H9 (cell line): Measurements from ENCODE around the gene SUMO1. TPM values are rescaled to one million over a fixed set of nuclear protein-coding genes. Genes with fewer than 3 reads are reported as not detected.
A peak's percentile ranks its signal among the peaks of the same experiment; 100 is the strongest.

ENCODE experiments used
- DNase-seq: peaks from one replicate; pipeline ENCODE4 v3.0.0-alpha.2; 2017
- H2AFZ ChIP-seq: one replicate; pipeline ENCODE4 v1.6.1; 2013; ENCODE audit warnings: mild to moderate bottlenecking, low read length, control low read depth, moderate library complexity
- H2AK5ac ChIP-seq: 2 replicates; pipeline ENCODE4 v1.6.1; 2013; ENCODE audit warnings: low read length, control low read depth, mixed read lengths; ENCODE audit not compliant: insufficient read length
- H2BK120ac ChIP-seq: one replicate; pipeline ENCODE4 v1.6.1; 2013; ENCODE audit warnings: low read depth, mild to moderate bottlenecking, low read length, control low read depth, inconsistent platforms; ENCODE audit not compliant: poor library complexity, severe bottlenecking
- H2BK12ac ChIP-seq: 2 replicates; pipeline ENCODE4 v1.6.1; 2013; ENCODE audit warnings: low read length, control low read depth, mixed read lengths, low read depth; ENCODE audit not compliant: insufficient read length
- H2BK15ac ChIP-seq: 2 replicates; pipeline ENCODE4 v1.6.1; 2013; ENCODE audit warnings: low read depth, low read length, control low read depth
- H2BK20ac ChIP-seq: one replicate; pipeline ENCODE4 v1.6.1; 2013; ENCODE audit warnings: low read depth, mild to moderate bottlenecking, low read length, control low read depth, inconsistent platforms; ENCODE audit not compliant: poor library complexity, severe bottlenecking
- H2BK5ac ChIP-seq: 2 replicates; pipeline ENCODE4 v1.6.1; 2013; ENCODE audit warnings: low read length, control low read depth, mixed read lengths; ENCODE audit not compliant: insufficient read length
- H3K14ac ChIP-seq: 2 replicates; pipeline ENCODE4 v1.6.1; 2013; ENCODE audit warnings: low read length, control low read depth; ENCODE audit not compliant: insufficient read depth
- H3K18ac ChIP-seq: 2 replicates; pipeline ENCODE4 v1.6.1; 2013; ENCODE audit warnings: low read depth, mild to moderate bottlenecking, mixed read lengths, low read length, control low read depth; ENCODE audit not compliant: insufficient read length
- H3K23ac ChIP-seq: 2 replicates; pipeline ENCODE4 v1.6.1; 2013; ENCODE audit warnings: low read length, control low read depth, mixed read lengths, low read depth; ENCODE audit not compliant: insufficient read length
- H3K23me2 ChIP-seq: 2 replicates; pipeline ENCODE4 v1.6.1; 2013; ENCODE audit warnings: low read depth, mild to moderate bottlenecking, mixed read lengths, low read length, control low read depth; ENCODE audit not compliant: insufficient read length, poor library complexity, severe bottlenecking
- H3K27ac ChIP-seq: 2 replicates; pipeline ENCODE4 v1.5.1; 2013; ENCODE audit warnings: low read length, control low read depth, mixed read lengths, low read depth; ENCODE audit not compliant: insufficient read length
- H3K27me3 ChIP-seq: 2 replicates; pipeline ENCODE4 v1.6.1; 2013; ENCODE audit warnings: low read length, control low read depth, inconsistent platforms; ENCODE audit not compliant: insufficient read depth
- H3K4ac ChIP-seq: 2 replicates; pipeline ENCODE4 v1.6.1; 2013; ENCODE audit warnings: low read depth, mild to moderate bottlenecking, control low read depth, inconsistent platforms, low read length, moderate library complexity
- H3K4me1 ChIP-seq: 2 replicates; pipeline ENCODE4 v1.6.1; 2013; ENCODE audit warnings: low read length, control low read depth, inconsistent platforms; ENCODE audit not compliant: insufficient read depth
- H3K4me2 ChIP-seq: 2 replicates; pipeline ENCODE4 v1.6.1; 2013; ENCODE audit warnings: low read length, control low read depth, mixed read lengths; ENCODE audit not compliant: insufficient read length, insufficient read depth
- H3K56ac ChIP-seq: 2 replicates; pipeline ENCODE4 v1.6.1; 2013; ENCODE audit warnings: low read depth, mild to moderate bottlenecking, mixed read lengths, low read length, control low read depth; ENCODE audit not compliant: insufficient read length
- H3K79me1 ChIP-seq: 2 replicates; pipeline ENCODE4 v1.6.1; 2013; ENCODE audit warnings: low read depth, mild to moderate bottlenecking, moderate library complexity, low read length, control low read depth, inconsistent platforms; ENCODE audit not compliant: insufficient read depth, poor library complexity, severe bottlenecking
- H3K79me2 ChIP-seq: 2 replicates; pipeline ENCODE4 v1.6.1; 2013; ENCODE audit warnings: low read length, control low read depth, inconsistent platforms; ENCODE audit not compliant: insufficient read depth
- H3K9ac ChIP-seq: 2 replicates; pipeline ENCODE4 v1.6.1; 2013; ENCODE audit warnings: low read length, control low read depth, mixed read lengths; ENCODE audit not compliant: insufficient read length; ENCODE audit errors: extremely low read depth
- H3K9me3 ChIP-seq: one replicate; pipeline ENCODE4 v1.6.1; 2013; ENCODE audit warnings: low read depth, low read length, inconsistent platforms; ENCODE audit not compliant: control insufficient read depth
- H3T11ph ChIP-seq: one replicate; pipeline ENCODE4 v1.6.1; 2013; ENCODE audit warnings: mild to moderate bottlenecking, low read length, control low read depth, inconsistent platforms
- H4K20me1 ChIP-seq: one replicate; pipeline ENCODE4 v1.6.1; 2013; ENCODE audit not compliant: control insufficient read depth, insufficient read length, insufficient read depth
- H4K5ac ChIP-seq: 2 replicates; pipeline ENCODE4 v1.6.1; 2013; ENCODE audit warnings: low read depth, mild to moderate bottlenecking, mixed read lengths, low read length, control low read depth; ENCODE audit not compliant: insufficient read length
- H4K8ac ChIP-seq: replicated peaks from 2 replicates; pipeline ENCODE4 v1.6.1; 2013; ENCODE audit warnings: low read length, control low read depth, mixed read lengths, low read depth; ENCODE audit not compliant: insufficient read length
- H4K91ac ChIP-seq: 2 replicates; pipeline ENCODE4 v1.6.1; 2013; ENCODE audit warnings: low read depth, mild to moderate bottlenecking, moderate library complexity, mixed read lengths, low read length, control low read depth; ENCODE audit not compliant: insufficient read length
- H3K27ac Mint-ChIP-seq, 3 experiments: 2 replicates in 2 of 3; 3 replicates in 1 of 3; pipeline ENCODE4 v1.8.0; 2020 to 2021; ENCODE audit warnings: mixed read lengths in 3 of 3, mild to moderate bottlenecking in 1 of 3, moderate library complexity in 1 of 3
- H3K27me3 Mint-ChIP-seq: 2 replicates; pipeline ENCODE4 v1.8.0; 2021; ENCODE audit warnings: low read depth, mild to moderate bottlenecking, moderate library complexity, mixed read lengths
- H3K36me3 Mint-ChIP-seq, 3 experiments: 2 replicates in 2 of 3; 3 replicates in 1 of 3; pipeline ENCODE4 v1.8.0; 2020 to 2021; ENCODE audit warnings: low read depth in 3 of 3, mixed read lengths in 3 of 3; ENCODE audit not compliant: insufficient read depth in 1 of 3
- H3K4me1 Mint-ChIP-seq, 2 experiments: 2 replicates each; pipeline ENCODE4 v1.8.0; 2020; ENCODE audit warnings: mixed read lengths in 2 of 2
- H3K4me3 Mint-ChIP-seq, 2 experiments: 2 replicates in 1 of 2; 3 replicates in 1 of 2; pipeline ENCODE4 v1.8.0; 2020 to 2021; ENCODE audit warnings: mild to moderate bottlenecking in 2 of 2, mixed read lengths in 2 of 2, moderate library complexity in 1 of 2
- H3K9me3 Mint-ChIP-seq, 2 experiments: 2 replicates in 1 of 2; 3 replicates in 1 of 2; pipeline ENCODE4 v1.8.0; 2020; ENCODE audit warnings: mild to moderate bottlenecking in 2 of 2, mixed read lengths in 2 of 2, moderate library complexity in 1 of 2
- WGBS: extraction: QIAGEN DNeasy Blood & Tissue Kit; methylation state at CpG from one replicate; pipeline ENCODE4 v1.1.7; 2013; ENCODE audit warnings: missing lambda C conversion rate, low lambda C conversion rate, mixed read lengths; ENCODE audit not compliant: insufficient read length; ENCODE audit errors: extremely low coverage; 5-methylcytosine and 5-hydroxymethylcytosine counted together
- total RNA-seq: library from RNA; stranded (reverse); gene quantifications from 2 replicates; pipeline ENCODE4 v1.2.1, GENCODE V29; 2021
- TF ChIP-seq, protein P1 (sequence below): fragments of 200-600 bp; sonication (generic); conservative IDR thresholded peaks from 3 replicates; pipeline ENCODE4 v1.8.0; 2021; ENCODE audit warnings: antibody characterized with exemption, mild to moderate bottlenecking

The SUMO1 gene
- total RNA-seq, 1 experiment from 2014 or later: 206 TPM

DNA sequence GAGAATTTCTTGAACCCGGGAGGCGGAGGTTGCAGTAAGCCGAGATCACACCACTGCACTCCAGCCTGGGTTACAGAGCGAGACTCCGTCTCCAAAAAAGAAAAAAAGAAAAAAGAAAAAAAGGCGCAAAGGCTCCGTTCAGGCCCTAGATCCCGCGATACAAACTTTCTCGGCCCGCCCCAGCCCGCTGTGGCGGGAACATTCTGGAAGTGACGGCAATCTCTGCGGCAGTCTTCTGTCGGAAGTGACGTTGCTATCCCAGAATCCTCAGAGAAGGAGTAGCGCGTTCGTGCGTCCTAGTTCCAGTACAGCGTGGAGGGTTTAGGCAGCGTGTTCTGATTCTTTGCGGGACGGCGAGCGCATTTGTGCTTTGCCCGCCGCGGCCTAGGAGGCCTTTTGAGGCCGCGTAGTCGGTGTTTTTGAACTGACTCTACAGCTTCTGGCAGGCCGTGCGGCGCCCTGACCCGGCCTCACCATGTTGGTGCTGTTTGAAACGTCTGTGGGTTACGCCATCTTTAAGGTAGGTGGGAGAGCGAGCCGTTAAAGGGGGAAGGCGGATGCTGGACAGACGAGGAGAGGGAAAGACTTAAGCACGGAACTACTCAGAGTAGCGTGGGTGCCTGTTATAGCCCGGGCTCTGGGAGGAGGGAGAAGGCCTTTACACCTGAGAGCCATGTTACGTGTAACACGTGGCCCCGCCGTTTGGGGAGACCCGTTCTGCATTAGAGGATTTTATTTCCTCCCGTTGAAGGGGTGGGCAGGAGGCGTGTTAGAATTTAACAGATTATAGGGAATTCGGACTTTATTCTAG lies 27.3 kb upstream of the SUMO1 start, which contains the start of gene NOP58:
Gene NOP58 (plus strand): TSS at position 297 of the 811 bp plus-strand sequence. CDS start 179 bp downstream, at position 476.
- H2AK5ac ChIP-seq: no peak within 1 kb of the TSS
- H2BK20ac ChIP-seq: no peak within 1 kb of the TSS
- H3K27ac ChIP-seq: peak within 1 kb of the TSS; percentile 81
- H2BK120ac ChIP-seq: peak within 1 kb of the TSS; percentile 98
- TF ChIP-seq, protein P1, sequence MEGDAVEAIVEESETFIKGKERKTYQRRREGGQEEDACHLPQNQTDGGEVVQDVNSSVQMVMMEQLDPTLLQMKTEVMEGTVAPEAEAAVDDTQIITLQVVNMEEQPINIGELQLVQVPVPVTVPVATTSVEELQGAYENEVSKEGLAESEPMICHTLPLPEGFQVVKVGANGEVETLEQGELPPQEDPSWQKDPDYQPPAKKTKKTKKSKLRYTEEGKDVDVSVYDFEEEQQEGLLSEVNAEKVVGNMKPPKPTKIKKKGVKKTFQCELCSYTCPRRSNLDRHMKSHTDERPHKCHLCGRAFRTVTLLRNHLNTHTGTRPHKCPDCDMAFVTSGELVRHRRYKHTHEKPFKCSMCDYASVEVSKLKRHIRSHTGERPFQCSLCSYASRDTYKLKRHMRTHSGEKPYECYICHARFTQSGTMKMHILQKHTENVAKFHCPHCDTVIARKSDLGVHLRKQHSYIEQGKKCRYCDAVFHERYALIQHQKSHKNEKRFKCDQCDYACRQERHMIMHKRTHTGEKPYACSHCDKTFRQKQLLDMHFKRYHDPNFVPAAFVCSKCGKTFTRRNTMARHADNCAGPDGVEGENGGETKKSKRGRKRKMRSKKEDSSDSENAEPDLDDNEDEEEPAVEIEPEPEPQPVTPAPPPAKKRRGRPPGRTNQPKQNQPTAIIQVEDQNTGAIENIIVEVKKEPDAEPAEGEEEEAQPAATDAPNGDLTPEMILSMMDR: no peak
- H3T11ph ChIP-seq: no peak within 1 kb of the TSS
- H4K91ac ChIP-seq: peak within 1 kb of the TSS; percentile 95
- H3K9ac ChIP-seq: peak within 1 kb of the TSS; percentile 100
- Mint-ChIP-seq H3K4me3 (peak within 1 kb of the TSS in 1 of 2 experiments; percentile 68; a peak in 3 of 5 replicates), H3K9me3 (no peaks in the 10 kb centered on the region), H3K4me1 (peaks cover 10 to 14% of the 10 kb centered on the region in 2 experiments; a peak in 3 of 4 replicates), H3K27me3 (no peaks in the 10 kb centered on the region), H3K36me3 (peaks cover 0 to 5% (median 0%) of the 10 kb centered on the region in 3 experiments; a peak in 3 of 7 replicates), H3K27ac (peak within 1 kb of the TSS in 1 of 3 experiments; percentile 86; a peak in 2 of 7 replicates)
- H3K56ac ChIP-seq: peak within 1 kb of the TSS; percentile 97
- peak within 1 kb of the TSS; percentile 99 for H2BK5ac ChIP-seq
- H3K4ac ChIP-seq: peak within 1 kb of the TSS; percentile 36; the same call in 1 of the 2 replicates
- H3K79me2 ChIP-seq: peaks cover 48% of the 10 kb centered on the region
- peak within 1 kb of the TSS; percentile 96 for H3K18ac ChIP-seq
- no CpG with 5 or more reads among the region's 54 CpGs for WGBS
- peak; percentile 94 for DNase-seq
- peak within 1 kb of the TSS; percentile 95 for H3K14ac ChIP-seq
- H2AFZ ChIP-seq: no peak within 1 kb of the TSS
- H3K79me1 ChIP-seq: no peaks in the 10 kb centered on the region
- peak within 1 kb of the TSS; percentile 99 for H3K4me2 ChIP-seq
- peak within 1 kb of the TSS; percentile 99 for H4K5ac ChIP-seq
- H2BK15ac ChIP-seq: no peak within 1 kb of the TSS
- H3K23me2 ChIP-seq: peaks cover 8% of the 10 kb centered on the region
- H3K4me1 ChIP-seq: no peaks in the 10 kb centered on the region
- peak within 1 kb of the TSS; percentile 39 for H3K23ac ChIP-seq
- no peaks in the 10 kb centered on the region for H4K20me1 ChIP-seq
- H4K8ac ChIP-seq: peak within 1 kb of the TSS; percentile 97
- peak within 1 kb of the TSS; percentile 97 for H2BK12ac ChIP-seq
- no peaks in the 10 kb centered on the region for H3K27me3 ChIP-seq
- no peaks in the 10 kb centered on the region for H3K9me3 ChIP-seq
